HK-2 (cell line): ENCODE results near the gene BDKRB2.

ENCODE experiments used
- DNase-seq: peaks from one replicate; pipeline ENCODE4 v3.0.0-alpha.2; 2018; ENCODE audit not compliant: unreplicated experiment

BDKRB2 gene

DNA sequence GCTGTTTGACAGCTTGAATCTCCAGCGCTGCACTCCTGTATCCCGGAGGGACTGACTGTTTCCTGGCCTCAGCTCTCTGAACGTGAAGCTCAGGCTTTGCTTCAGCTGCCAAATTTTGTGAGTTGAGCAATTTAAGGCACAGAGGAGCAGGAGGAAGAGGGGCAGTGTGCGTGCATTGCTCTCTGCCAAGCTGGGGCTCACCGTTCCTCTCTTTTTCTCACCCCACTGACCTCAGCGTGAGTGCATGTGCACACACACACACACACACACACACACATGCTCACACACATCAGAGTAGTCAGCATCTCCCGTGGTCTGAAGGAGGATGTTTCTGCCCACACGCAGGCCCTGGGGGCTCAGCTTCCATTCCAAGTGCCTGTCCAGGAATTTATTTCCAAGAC lies 27.8 kb upstream of the BDKRB2 start:
- DNase-seq = no peak

DNA sequence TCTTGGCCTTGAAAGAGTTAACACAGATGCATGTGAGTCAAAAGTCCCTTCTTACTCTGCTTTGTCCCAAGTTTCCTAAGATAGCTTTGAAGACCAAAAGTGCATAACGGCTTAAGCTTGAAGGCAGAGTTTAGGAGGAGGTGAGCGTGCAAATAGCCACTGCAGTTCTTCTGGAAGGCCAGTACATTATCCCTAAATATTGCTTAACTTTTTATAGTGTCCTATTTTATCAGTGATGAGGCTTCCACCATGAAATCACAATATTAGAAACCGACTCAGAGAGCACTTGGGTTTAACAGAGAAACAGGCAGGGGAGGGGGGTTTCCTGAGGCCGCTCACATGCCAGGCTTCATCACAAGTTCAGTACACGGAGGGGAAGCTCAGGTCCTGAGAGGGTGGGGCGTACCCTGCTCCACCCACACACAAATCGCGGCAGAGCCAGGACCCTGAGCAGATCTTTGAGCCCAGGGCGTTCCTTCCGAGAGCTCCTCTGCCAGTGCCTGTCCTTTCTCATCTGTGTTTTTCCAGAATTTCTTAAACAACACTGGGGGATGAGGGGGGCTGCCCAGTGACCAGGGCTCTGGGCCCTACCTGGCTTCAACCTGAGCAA lies 26.8 kb upstream of the BDKRB2 start:
- no peak for DNase-seq

DNA sequence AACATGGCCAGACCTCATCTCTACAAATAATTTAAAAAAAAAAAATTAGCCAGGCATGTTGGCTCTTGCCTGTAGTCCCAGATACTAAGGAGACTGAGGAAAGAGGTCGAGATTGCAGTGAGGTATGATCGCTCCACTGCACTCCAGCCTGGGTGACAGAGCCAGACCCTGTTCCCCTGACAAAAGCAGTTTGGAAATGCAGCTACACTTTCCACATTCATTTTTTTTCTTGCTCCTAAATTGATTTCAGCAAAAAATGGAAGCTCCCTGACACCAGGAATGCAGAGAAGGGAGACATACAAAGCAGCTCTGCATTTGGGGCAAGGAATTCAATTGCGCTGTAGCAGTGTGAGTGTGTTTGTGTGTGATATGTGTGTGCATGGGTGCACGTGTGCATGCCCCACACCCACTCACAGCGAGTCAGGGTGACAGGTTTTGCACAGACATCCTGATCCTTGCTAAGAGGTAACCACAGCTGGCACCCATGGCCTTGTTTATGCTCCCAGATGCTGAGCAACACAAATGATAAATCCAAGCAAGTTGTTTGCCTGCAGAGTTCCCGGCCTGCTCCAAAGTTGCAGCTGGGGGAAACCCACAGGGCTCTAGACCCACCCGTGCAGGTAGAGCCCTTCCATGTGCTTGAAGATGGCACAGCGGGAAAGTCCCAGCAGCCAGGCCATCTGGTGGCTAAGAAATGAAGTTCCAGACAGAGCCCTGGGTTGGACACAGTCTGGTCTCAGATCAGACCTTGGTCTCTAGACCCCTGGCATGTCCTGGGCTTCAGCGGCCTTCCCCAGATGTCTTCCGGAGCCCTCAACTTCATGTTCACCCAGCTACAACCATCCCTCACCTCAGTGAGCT lies 25.9 kb upstream of the BDKRB2 start:
- DNase-seq = no peak

DNA sequence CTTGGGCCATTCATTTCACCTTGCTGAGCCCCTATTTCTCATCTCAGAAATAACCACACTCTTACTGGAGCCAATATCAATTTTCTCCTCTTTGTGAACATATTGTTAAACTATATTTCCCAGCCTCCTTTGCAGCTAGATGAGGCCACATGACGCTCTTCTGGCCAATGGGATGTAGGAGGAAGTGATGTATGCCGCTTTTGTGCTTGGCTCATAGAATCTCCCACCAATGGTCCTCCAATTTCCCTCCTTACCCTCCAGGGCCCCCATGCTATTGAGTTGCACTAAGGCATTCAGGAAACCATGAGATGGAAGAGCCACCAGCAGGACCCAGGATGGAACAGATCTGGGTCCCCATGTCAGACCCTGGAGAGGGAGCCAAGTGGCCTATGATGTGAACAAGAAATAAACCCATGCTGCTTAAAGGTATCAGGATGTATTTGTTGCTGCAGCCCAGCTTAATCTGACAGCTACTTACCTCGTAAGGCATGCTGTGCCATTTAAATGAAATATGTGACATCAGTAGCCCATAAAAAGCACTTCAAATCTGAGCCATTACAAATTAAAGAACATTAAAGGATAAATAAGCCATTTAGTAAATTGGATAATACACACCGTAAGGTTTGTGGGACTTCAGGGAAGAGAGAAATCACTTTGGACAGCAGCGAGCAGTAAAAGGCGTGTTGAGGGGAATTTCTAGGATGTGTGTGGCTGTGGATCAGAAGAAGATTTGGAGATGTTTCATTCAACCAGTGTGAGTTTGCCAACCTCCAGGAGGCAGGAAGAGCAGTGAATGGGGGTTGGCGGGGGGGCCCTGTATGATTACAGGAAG lies 24.4 kb upstream of the BDKRB2 start:
- no peak for DNase-seq

DNA sequence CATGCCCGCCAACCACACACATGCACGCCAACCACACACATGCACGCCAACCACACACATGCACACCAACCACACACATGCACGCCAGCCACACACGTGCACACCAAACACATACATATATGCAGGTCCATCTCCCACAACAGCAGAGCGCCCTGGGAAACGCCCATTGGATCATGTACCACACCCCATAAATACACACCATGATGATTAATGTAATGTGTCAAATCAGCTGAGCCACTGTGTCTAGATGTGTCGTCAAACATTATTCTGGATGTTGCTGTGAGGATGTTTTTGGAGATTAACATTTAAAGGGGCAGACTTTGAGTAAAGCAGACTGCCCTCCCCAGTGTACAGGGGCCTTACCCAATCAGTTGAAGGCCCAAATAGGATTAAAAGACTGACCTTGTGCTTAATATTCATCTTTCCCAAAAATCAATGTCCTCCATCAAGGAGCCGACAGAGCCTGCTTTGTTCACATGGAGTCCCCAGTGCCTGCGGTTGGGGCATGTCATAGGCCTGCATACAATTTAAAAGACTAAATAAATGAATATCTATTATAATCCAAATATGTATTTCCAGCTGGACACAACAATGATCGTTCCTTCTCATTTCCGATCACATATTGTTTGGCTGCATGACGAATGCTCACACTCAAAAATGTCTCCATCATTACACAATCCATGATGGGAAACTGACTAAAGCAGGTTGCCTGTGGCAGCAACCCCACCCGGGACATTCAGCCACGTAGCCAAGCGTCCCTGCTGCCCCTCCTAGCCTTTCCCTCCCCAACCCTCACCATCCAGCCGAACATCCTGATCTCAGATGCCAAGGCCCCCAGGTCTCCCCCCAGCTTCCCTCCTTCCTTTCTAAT lies 23.2 kb upstream of the BDKRB2 start:
- no peak for DNase-seq

DNA sequence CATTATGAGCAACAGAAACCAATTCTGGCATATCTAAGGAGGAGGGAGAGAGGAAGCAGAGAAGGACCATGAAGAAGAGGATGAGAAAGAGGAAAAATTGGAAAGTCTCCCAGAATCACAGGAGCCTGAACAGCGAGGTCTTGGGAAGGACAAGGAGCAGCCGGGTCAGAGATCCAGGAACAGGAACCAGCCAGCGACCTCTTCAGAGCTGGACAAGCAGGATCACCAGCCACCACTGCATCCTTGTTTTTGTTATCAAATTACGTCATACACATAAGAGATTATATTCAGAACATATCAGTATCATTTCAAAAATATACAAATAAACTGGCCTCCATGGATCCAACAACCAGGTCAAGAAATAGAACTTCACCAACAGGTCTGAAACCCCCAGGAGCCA lies 22.1 kb upstream of the BDKRB2 start:
- no peak for DNase-seq

DNA sequence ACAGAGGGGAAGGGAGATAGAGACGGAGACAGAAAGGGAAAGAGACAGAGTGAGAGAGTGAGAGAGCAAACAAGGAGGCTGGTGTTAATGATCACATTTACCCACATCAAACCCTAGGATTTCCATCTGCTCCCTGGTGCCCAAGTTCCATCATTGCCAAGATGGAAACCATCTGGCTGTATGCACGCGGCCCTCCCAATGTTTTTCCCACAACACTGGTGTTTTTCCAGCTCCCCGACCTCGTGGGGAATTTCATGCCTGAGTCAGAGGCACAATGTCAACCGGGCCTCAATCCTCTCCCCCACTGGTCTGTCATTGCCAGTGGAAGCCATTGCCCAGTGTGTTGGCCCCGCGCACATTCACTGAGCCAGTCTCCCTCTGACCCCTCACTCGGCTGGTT lies 19.9 kb upstream of the BDKRB2 start:
- no peak for DNase-seq

DNA sequence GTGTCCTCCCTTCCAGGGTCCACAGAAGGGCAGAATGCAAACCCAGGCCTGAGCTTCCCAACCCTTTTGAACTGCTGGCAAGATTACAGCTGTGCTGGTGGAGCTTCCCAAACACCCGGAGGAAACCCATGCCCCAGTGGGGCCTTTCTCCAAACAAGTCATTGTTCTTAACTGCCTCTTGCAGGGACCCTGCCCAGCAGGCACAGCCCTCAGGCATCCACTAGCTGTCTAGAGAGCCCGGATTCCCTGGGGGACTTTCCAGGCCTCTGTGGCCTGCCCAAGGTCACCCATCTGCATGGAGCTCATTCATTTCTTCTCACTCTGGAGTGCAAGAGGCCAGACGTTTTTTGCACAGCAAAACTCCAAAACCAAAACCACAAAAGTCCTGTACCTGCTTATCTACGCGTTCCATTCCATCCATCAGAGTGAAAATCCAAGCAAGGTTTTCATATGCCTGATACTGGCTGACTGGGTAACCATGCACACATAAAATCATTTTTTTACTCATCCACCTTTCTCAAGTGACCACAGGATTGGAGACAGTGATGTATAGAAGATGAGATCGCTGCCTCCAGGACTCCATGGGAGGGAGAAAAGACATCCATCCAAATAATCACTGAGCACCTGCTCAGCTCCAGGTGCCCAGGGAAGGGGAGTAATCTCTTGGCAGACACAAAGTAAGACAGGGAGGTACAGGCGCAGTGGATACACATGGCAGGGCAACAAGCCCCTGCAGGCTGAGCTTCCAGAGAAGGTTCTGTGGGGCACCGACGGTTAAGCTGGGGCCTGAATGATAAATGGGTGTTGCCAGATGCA lies 17.2 kb upstream of the BDKRB2 start:
- no peak for DNase-seq

DNA sequence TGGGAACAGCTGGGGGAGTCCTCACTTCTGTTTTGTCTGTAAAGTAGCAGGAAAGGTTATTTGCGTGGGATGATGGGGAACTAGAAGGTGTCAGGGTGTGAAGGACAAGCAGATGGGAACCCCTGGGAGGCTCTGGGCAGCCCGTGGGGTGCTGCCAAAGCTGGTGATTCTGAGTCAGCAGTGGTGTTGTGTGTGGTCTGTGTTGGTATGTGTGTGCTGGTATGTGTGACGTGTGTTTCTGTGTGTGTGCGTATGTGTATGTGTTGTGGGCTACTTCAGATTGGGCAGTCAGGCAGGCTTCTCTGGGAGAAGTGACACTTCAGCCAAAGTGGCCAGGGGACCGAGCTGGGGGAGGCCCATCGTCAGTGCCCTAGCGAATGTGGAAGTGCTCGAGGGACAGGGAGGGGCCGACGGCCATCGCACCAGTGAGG lies 15.3 kb upstream of the BDKRB2 start:
- no peak for DNase-seq

DNA sequence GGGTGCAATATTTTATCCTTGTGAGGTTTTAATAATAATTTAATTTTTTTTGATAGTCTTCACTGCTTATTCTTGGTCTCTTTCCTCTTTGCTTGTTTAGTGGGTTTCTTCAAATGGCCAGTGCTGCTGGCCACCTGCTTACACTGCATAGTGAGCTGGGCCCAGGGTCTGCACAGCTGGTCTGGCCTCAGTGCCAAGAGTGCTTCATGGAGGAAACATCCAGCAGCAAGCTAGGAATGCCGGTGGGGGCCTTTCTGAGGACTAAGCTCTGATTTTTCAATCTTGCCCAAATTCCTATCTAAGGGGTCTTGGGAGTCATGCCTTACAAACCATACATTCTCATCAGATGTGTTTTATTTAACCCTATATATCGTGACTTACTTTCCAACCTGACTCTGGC lies 13.3 kb upstream of the BDKRB2 start:
- no peak for DNase-seq

DNA sequence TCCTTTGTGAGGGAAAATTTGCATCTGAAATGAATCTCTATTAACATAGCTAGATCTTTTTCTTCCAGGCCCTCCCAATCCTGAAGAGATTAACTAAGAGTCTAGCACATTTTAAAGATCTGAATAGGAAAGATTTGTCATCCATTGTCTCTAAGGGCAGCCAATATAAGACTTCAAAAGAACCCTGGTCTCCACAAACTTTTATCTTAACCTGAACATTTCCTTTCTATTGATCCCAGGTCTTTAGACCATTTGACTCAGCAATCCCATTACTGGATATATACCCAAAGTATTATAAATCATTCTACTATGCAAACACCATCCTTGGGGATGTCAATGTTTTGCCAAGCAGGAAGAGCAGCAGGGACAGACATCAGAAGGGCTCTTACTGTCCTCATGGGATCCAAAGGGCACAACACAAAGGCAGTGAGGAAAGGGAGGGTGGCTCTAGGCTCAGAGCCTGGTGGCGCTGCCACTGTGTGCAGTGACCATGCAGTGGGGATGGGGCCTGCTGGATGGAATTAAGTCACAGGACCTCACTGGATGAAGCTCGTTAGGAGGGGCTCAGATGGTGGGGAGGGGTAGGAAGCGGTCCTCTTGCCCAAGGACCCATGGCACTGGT lies 12.7 kb upstream of the BDKRB2 start:
- no peak for DNase-seq

DNA sequence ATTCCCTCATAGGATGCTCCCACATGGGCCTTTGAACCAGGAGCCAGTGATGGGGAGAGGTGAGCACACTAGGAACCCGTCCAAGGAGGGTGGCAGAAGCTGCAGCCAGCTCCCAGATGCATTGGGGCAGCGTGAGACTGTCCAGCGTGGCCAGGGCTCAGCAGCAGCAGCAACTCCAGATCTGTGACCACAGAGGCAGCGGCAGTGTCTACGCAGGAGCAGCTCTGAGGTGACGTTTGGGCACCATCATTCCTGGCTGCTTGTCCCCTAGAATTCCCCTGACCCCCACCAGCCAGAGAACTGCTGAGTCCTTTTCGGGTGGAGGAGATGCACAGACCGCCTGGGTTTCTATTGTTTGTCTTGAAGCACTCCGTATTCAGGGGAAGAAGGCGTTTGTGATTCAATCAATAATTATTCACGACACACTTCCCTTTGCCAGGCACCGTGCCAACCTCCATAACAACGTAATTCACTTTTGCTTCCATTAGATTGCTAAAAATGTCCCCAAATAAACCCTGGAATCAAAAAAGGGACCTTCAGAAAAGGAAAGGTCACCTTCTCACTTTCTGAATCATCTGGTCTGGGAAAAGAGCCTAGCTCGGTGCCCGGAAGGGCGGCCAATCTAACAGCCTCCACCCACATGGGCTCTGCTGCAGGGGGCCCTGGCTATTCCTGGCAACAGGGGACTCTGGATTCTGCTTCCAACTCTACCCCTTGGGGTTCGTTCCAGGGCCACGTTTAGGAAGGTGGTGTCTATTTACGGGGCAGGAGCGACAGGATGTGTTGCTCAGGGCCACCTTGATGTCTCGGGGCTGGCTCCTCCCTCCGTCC lies 11.4 kb upstream of the BDKRB2 start:
- DNase-seq = no peak

DNA sequence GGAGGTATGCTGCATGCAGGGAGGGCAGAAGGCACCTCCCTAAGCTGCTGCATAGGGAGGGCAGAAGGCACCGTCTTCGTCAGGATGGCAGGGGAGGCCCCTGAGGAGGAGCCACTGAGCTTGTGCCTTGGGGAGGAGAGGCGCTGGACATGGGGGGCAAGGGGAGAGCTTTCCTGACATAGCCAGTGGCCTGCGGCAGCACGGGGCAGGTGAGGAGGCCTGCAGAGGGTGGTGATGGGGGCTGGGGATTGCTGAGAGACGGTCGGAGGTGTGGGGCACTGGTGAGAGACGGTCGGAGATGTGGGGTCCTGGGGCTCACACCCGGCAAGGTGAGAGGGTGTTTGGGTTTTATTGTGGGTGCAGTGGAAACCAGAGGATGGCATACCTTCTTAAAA lies 10.4 kb upstream of the BDKRB2 start:
- DNase-seq = no peak

DNA sequence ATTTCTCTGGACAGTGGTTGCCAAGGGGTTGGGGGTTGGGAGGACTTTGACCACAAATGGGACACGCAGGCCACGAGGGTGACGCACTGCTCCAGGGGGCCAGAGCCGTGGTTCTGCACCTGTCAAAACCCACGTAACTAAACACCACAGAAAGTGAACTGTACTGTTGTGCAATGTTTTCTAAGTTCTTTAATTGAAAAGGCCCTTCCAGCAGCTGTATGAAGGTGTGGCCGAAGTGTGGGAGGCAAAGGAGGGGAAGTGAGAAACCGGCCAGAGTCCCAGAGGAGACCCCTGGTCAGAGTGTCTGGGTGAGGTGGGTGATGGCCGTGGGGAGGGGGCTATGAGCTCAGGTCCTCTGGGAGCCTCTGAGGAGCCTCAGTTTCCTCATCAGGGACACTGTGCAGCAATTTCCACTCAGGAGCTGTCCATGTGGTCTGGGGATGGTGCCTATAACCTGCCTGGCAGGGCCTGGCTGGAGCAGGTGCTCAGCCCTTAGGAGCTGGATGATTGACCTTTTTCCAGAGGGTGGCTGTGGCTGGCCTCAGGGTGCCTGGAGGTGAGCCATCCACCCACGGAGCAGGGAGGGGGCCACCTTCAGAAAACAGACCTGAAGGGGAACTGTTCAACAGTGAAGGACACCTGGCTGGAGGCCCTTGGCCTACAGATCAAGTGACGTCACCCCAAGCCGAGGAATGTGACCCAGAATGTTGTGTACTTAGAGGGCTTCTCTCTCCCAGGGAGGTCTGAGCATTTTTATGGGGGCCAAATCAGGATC lies 9.8 kb upstream of the BDKRB2 start:
- no peak for DNase-seq

DNA sequence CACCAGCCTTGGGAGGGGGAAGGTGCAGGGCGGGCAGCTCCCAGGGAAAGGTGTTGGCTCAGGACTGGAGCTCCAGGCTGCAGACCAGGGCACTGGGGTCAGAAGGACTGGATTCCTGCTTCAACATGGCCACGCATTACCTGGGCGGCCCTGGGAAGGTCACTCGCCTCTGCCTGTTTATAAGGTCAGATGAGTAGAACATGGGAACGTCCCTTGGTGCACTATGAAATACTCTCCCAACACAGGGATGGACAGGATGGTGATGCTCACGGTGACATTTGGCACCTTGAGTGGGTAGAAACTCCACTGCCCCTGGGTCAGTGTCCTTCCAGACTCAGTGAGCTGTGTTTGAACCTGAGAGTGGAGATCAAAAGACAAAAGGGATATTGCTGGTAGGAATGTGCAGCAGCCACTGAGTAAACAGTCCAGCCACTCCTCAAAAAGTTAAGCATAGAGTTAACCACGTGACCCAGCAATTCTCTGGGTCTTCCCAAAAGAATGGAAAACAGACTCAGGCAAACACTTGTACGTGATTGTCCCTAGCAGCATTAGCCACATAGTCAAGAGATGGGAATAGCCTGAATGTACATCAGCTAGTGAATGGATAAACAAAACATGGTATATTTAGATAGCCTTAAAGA lies 9.1 kb upstream of the BDKRB2 start:
- no peak for DNase-seq

DNA sequence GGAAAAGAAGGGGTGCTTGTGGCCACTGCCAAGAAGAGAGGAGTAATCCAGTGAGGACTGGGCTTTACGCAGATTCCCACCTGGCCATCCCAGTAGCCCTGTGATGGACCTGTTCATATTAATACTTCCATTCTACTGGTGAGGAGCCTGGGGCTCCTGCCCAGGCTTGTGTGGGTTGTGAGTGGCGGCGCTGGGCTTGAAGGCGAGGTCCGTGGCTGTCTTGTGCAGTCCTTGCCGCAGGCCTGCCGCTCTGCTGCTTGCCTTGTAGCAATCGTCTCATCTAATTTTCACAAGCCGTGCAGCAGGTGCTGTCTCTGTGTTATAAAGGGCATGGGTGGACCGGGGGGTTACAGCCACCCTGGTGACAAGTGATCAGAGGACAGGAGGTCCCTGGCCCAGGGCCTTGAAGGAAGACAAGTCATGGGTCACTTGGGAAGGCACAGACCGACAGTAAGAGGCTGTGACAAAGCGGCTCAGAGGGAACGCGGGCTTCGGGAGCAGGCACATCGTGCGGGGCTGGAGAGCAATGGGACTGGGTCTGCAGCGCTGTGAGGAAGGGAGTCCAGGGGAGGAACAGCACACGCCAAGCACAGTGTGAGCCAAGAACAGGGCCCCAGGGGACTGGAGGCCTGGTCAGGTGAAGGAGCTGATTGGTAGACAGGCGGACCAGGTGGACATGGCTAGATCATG lies 7.3 kb upstream of the BDKRB2 start:
- DNase-seq = no peak

DNA sequence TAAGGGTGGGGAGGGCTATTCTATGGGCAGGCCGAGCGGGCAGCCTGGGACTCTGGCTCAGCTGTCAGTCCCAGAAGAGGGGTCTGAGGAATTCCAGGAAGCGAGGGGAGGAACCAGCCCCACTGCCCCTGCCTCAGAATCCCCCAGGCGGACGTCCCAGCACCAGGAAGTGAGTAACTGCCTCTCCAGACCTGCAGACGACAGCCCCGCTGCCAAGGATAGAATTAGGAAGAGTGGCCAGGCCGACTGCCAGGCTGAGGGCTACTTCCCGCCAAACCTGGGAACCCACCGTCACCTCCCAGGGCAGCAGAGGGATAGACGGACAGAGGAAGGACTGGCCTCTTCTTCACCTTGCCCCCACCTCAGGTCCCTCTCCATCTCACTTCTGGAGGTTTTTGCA lies 6.7 kb upstream of the BDKRB2 start:
- DNase-seq = no peak
